T47D (cell line): Measurements from ENCODE around the gene CTBP2.

Experiments
- DNase-seq, 2 experiments: peaks; one replicate each; pipeline versions ENCODE4 v3.0.0 to v3.0.0-alpha.2; 2011 to 2012; ENCODE audit warnings: low read depth in 1 of 2, low spot score in 1 of 2
- JUND ChIP-seq: IDR thresholded peaks from 2 replicates; pipeline ENCODE4 v1.6.1; 2012; ENCODE audit warnings: low read depth
- in situ Hi-C: cut with HindIII; loops from 2 replicates; pipeline ENCODE4 v1.10.0; 2016; ENCODE audit warnings: low sequenced_read_pairs, low pct_unique_long_range_greater_than_20kb

CTBP2 gene

DNA sequence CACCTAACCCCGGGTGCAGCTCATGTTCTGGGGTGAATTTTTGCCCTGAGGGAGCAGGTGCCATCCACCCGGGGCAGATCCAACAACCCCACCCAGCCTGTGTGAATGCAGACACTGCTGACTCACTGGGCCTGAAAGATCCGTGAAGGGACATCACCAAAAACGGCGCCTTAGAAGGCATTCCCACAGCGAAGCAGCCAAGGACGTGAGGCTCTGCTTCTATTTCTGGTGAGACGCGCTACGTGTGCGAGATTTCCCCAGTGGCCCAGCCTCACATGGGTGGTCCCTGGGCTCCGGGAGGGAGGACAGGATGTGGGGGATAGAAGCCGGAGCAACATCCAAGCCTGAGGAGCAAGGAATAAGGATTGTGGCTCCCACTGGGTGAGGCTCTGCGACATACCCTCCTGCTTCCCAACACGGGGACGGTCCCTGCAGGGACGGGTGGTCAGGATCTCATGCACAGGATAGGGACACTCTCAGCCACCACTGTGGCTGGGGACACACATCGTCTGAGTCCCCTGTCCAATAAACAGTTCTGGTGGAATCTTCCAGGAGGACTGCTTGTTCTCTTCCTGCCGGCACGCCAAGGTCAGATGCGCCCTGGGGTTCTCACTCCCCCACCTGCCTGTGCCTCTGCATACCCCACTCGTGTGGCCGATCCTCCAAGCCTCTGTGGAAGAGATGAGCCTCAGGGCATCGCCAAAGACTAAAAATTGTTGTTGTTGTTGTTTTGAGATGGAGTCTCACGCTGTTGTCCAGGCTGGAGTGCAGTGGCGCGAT, 148.2 kb downstream of the CTBP2 start:
- in situ Hi-C loops = no loop called here
- no peak for DNase-seq
- TF ChIP-seq JUND = no peak

DNA sequence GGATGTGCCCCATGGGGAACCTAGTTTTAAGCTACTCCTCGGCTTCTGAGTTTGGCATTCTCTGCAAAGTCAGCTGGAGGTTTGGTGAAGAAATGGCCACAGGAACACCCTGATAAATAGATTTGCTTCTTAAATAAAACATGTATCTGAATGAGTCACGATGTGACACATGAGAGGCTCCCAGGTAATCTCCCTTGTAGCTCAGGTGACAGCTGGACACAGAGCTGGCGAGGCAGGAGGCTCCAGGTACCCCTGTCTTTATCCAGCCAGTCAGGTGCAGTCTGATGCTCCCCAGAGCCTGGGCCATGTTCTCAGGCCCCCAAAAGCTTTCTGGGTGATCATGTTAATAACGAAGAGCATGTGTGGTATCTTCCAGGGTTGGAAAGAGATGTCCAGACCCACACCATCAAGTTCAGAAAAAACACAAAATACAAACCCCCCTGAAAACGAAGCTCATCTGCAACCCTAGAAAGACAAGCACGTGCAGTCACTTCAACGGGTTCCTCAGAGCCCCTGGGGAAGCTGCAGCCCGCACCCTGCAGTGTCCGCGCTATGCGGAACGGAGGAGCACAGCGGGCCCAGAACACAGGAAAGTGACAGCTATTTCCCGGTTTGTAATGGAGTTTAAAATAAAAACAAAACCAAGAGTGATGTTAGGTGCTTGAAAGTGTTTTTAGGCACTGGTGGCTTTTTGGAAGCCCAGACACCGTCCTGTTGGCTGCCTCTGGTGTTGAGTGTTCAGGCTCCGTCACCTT, 149.0 kb downstream of the CTBP2 start:
- no peak for DNase-seq
- in situ Hi-C loops = no loop called here
- TF ChIP-seq JUND = no peak

DNA sequence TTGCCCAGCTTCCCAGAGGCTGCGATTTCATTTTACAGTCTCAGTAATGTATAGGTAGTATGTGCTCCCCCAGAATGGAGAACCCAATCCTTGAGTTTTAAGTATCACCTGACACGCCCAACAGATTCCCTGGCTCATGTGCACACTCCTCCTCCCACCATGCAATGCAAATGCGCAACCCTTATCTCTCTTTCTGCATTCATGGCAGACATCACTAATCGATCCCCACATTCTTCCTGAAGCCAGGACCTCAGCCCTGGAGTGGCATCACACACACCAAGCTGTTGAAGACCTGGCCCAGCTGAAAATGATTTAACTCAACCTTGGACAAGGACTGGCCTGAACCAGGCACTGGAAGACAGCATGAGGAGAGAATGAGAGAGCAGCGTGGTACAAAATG, 150.0 kb downstream of the CTBP2 start:
- DNase-seq = no peak
- no peak for TF ChIP-seq JUND

GRCh38 chr10:125009661-125010161, 150.7 kb downstream of the CTBP2 start:
- DNase-seq = no peak
- in situ Hi-C loops = no loop called here
- no peak for TF ChIP-seq JUND

More for the DNA sequence above, 150.0 kb downstream of the CTBP2 start:
- in situ Hi-C loops = no loop called here

- no peak for TF ChIP-seq JUND
- DNase-seq = peak in 1 of 2 experiments; percentile 56
- in situ Hi-C loops = no loop called here
Observed at GRCh38 chr10:125008689-125009638, 151.4 kb downstream of the CTBP2 start.

- in situ Hi-C loops = no loop called here
- DNase-seq = no peak
- no peak for TF ChIP-seq JUND
Observed at GRCh38 chr10:125007436-125007835, 152.9 kb downstream of the CTBP2 start.

DNA sequence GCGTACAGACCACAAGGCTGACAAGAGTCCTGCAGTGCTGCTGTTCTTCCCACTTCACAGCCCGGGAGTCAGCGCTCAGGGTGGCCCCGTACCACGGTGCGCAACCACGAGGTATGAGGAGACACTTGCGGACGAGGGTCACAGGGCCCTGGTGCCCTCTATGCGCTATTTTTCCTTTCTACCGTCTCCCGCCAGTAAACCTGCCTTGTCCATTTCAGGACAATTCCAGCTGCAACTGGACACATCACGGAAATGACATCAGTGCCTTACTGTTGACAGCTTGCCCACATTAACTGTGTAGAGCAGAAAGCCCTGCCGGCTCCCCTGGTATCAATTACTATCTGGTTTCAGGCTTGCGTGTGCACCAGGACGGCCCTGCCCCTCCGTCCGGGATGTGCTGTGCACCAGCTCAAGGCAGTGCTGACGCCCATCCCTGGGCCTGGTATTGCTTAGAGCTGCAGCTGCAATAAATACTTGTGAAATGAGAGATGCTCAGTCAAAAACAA, 153.4 kb downstream of the CTBP2 start:
- no peak for DNase-seq
- no peak for TF ChIP-seq JUND
- in situ Hi-C loops = no loop called here

GRCh38 chr10:125006188-125006680, 154.1 kb downstream of the CTBP2 start:
- no peak for TF ChIP-seq JUND
- no peak for DNase-seq
- in situ Hi-C loops = no loop called here

DNA sequence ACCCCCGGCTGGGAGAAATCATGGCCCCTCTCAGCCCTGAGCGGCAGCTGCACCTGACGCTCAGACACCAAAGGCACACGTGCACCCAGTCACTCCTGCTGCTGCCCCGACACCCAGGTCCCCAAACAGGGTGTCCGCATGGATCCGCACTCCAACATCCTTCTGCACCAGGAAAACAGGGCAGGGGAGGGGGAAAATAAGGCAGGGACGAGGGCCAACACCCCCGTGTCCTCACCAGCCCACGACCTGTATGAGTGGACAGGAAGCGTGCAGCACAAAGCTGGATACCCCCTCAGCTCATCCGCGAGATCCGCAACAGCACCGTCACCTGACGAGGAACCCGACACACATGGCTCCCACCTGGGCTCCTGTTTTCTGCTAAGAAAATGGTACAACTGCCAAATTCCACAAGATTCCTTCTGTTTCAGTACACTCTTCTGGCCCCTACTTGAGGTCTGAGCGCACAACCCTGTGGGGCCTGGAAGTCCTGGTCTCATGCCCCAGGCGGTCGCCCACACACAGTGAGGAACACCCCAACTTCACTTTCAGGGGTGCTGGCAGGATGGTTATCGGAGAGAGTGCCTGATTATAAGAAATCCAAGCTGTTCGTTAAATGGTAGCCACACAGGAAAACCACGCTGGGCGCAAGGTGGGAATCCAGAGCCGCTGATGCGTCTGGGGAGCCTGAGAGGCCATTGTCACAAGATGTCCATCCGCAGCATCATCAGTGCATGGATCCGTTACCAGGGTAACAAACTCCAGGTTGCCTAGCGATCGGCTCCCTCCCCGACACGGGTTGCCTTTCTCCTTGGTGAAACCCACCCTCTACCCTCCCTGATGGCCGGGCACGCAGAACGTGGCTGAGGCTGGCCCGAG, 154.8 kb downstream of the CTBP2 start:
- in situ Hi-C loops = no loop called here
- DNase-seq = no peak
- TF ChIP-seq JUND = no peak

DNA sequence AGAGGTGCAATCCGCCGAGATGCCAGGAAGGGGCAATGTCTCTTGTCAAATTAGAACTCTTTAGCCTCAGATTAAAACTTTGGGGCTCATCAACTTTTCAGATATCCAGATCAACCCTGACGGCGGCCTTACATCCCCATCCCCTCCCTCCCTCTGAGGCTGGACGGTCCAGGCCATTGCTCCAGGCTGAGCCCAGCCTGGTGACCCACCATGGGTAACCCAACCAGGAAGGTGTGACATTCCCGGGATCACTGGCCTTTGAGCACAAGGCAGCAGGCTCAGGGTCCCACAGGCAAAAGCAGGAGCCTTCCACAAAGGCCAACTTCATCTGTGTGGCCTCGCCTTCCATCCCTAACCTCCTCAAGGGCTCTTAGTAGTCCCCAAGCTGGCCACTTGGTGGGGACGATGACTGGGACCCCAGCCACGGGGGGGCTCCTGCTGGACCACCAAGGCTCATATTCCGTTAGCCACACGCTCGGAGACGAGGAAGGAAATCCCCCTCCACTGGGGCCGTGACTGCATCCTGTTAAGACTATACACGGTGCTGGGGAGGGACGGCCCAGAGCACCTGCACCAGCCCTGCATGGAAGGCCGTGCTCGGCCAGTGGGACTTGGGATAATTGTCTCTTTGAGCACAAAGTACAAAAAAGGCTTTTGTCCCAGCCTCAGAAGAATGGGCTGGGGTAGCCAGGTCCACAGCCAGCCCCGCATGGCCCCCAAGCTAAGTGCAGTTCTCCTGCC, 155.6 kb downstream of the CTBP2 start:
- no peak for TF ChIP-seq JUND
- no peak for DNase-seq
- in situ Hi-C loops = no loop called here
